Body of pancreas (tissue), 4 donors: Measurements from ENCODE around the gene NOX3.

Source experiments
- POLR2A ChIP-seq, 3 donors: fragments of 450-650 bp; IDR thresholded peaks; one replicate each; pipeline ENCODE4 v1.6.1; 2016; ENCODE audit warnings: antibody characterized with exemption in 3 of 3, mild to moderate bottlenecking in 2 of 3
- TF ChIP-seq, protein P1 (sequence below), 7 experiments: fragments of 450-650 bp in 4 of 7; fragments of 200-600 bp in 3 of 7; sonication (generic) in 3 of 7; IDR thresholded peaks; one replicate each; pipeline ENCODE4 v1.5.1; 2016 to 2019; ENCODE audit warnings: antibody characterized with exemption in 7 of 7

DNA sequence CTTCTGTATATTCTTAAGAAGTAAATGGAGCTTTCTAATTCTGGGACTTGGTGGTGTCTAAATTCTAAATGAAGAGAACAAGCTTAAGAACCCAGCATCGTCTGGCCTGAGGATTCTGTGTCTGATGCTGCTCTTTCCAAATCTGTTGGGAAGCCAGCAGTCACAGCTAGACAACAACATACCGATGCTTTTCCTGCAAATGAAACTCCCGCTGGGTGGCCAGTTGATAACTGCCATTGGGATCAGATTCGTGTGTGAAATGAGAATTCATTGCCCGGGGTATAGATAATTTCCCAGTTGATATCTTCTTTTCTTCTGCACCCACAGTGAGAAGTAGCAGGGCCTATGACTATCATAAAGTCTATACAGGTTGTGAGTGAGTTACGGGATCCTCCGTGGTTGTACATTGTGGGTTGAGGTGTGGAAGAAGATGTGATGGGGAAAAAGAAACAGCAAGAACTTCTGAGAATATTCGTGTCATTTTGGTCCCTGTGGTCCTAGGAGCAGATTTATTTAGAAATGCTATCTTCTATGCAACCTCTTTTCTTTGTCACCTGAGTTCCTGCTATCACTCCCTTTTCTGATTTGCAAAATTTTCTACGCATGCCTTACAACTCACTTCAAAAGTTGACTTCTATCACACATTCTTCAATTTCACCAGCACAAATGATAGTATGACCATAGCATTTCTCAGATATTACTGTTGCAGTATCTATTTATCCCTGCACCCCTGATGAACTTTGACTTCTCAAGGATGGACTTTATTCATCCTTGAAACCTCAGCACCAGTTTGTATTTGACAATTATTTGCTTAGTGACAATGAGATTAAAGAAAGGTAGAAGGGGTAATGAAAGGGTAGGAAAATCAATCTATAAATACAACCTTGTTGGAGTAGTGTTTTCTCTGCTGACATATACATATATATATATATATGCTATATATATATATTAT lies 10.4 kb downstream of the NOX3 start:
- TF ChIP-seq, protein P1, sequence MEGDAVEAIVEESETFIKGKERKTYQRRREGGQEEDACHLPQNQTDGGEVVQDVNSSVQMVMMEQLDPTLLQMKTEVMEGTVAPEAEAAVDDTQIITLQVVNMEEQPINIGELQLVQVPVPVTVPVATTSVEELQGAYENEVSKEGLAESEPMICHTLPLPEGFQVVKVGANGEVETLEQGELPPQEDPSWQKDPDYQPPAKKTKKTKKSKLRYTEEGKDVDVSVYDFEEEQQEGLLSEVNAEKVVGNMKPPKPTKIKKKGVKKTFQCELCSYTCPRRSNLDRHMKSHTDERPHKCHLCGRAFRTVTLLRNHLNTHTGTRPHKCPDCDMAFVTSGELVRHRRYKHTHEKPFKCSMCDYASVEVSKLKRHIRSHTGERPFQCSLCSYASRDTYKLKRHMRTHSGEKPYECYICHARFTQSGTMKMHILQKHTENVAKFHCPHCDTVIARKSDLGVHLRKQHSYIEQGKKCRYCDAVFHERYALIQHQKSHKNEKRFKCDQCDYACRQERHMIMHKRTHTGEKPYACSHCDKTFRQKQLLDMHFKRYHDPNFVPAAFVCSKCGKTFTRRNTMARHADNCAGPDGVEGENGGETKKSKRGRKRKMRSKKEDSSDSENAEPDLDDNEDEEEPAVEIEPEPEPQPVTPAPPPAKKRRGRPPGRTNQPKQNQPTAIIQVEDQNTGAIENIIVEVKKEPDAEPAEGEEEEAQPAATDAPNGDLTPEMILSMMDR (IDR thresholded peaks at IDR 0.05), result no peak
- no peak for TF ChIP-seq POLR2A (IDR thresholded peaks at IDR 0.05)
